Neuronal stem cell (in vitro differentiated cells): ENCODE measurements around the gene METTL26.
A peak's percentile ranks its signal among the peaks of the same experiment; 100 is the strongest.

Experiments used
- DNase-seq: peaks from one replicate; pipeline ENCODE4 v3.0.0-alpha.2; 2013; ENCODE audit warnings: low spot score
- H2AFZ ChIP-seq: one replicate; pipeline ENCODE4 v1.6.1; 2013; ENCODE audit warnings: mild to moderate bottlenecking, low read length, inconsistent platforms
- H2AK5ac ChIP-seq: 2 replicates; pipeline ENCODE4 v1.6.1; 2013; ENCODE audit warnings: low read depth, mild to moderate bottlenecking, inconsistent platforms, low read length, moderate library complexity, mixed read lengths
- H2BK120ac ChIP-seq: 2 replicates; pipeline ENCODE4 v1.6.1; 2013; ENCODE audit warnings: low read depth, mild to moderate bottlenecking, inconsistent platforms, low read length, moderate library complexity, mixed read lengths
- H2BK12ac ChIP-seq: one replicate; pipeline ENCODE4 v1.6.1; 2013; ENCODE audit warnings: low read length, inconsistent platforms
- H2BK15ac ChIP-seq: 2 replicates; pipeline ENCODE4 v1.6.1; 2013; ENCODE audit warnings: mild to moderate bottlenecking, low read length, inconsistent platforms, mixed read lengths
- H2BK5ac ChIP-seq: one replicate; pipeline ENCODE4 v1.6.1; 2013; ENCODE audit warnings: inconsistent platforms, mild to moderate bottlenecking, low read length, moderate library complexity
- H3K14ac ChIP-seq: one replicate; pipeline ENCODE4 v1.6.1; 2013; ENCODE audit warnings: low read length, inconsistent platforms
- H3K18ac ChIP-seq: 2 replicates; pipeline ENCODE4 v1.6.1; 2013; ENCODE audit warnings: low read length, inconsistent platforms
- H3K23ac ChIP-seq: 2 replicates; pipeline ENCODE4 v1.6.1; 2013; ENCODE audit warnings: low read depth, mild to moderate bottlenecking, mixed read lengths, low read length, inconsistent platforms; ENCODE audit not compliant: poor library complexity
- H3K27ac ChIP-seq: replicated peaks from 3 replicates; pipeline ENCODE4 v1.5.1; 2013; ENCODE audit warnings: low read length, inconsistent platforms
- H3K27me3 ChIP-seq, 3 experiments: 2 replicates each; pipeline ENCODE4 v1.6.1; 2013; ENCODE audit warnings: low read length in 3 of 3, mild to moderate bottlenecking in 2 of 3, inconsistent platforms in 1 of 3, low read depth in 1 of 3, mixed read lengths in 1 of 3, moderate library complexity in 1 of 3; ENCODE audit not compliant: control insufficient read depth in 3 of 3, insufficient read depth in 3 of 3
- H3K36me3 ChIP-seq, 2 donors: replicated peaks in 1 of 2; 2 replicates each; pipeline ENCODE4 v1.6.1; 2013; ENCODE audit warnings: low read length in 2 of 2; ENCODE audit not compliant: control insufficient read depth in 2 of 2, insufficient read depth in 2 of 2
- H3K4ac ChIP-seq: 2 replicates; pipeline ENCODE4 v1.6.1; 2013; ENCODE audit warnings: inconsistent platforms, mild to moderate bottlenecking, low read length, moderate library complexity
- H3K4me1 ChIP-seq, 2 donors: 1 replicate in 1 of 2; 2 replicates in 1 of 2; pipeline ENCODE4 v1.6.1; 2013; ENCODE audit warnings: low read length in 2 of 2, low read depth in 1 of 2; ENCODE audit not compliant: control insufficient read depth in 2 of 2, insufficient read depth in 1 of 2
- H3K4me2 ChIP-seq: one replicate; pipeline ENCODE4 v1.6.1; 2013; ENCODE audit warnings: mild to moderate bottlenecking, low read length, inconsistent platforms; ENCODE audit not compliant: insufficient read depth, poor library complexity, severe bottlenecking
- H3K4me3 ChIP-seq, 2 donors: 2 replicates each; pipeline ENCODE4 v1.5.1; 2013; ENCODE audit warnings: low read length in 2 of 2, mild to moderate bottlenecking in 2 of 2, inconsistent platforms in 1 of 2, moderate library complexity in 1 of 2
- H3K79me1 ChIP-seq: one replicate; pipeline ENCODE4 v1.6.1; 2013; ENCODE audit warnings: low read depth, mild to moderate bottlenecking, inconsistent platforms, low read length, moderate library complexity
- H3K9ac ChIP-seq: one replicate; pipeline ENCODE4 v1.6.1; 2013; ENCODE audit warnings: mild to moderate bottlenecking, low read depth, low read length, inconsistent platforms; ENCODE audit not compliant: poor library complexity
- H3K9me3 ChIP-seq, 2 donors: replicated peaks in 1 of 2; 2 replicates each; pipeline versions ENCODE3 to v1.6.1; 2013; ENCODE audit warnings: low read length in 2 of 2, mild to moderate bottlenecking in 2 of 2, inconsistent platforms in 1 of 2, low read depth in 1 of 2, mixed read lengths in 1 of 2, moderate library complexity in 1 of 2; ENCODE audit not compliant: control insufficient read depth in 2 of 2, insufficient read depth in 1 of 2
- H4K8ac ChIP-seq: one replicate; pipeline ENCODE4 v1.6.1; 2013; ENCODE audit warnings: low read depth, mild to moderate bottlenecking, inconsistent platforms, low read length, moderate library complexity
- H4K91ac ChIP-seq: one replicate; pipeline ENCODE4 v1.6.1; 2013; ENCODE audit warnings: low read length, low read depth, mild to moderate bottlenecking, inconsistent platforms; ENCODE audit not compliant: poor library complexity
- WGBS, 2 donors: extraction: QIAGEN DNeasy Blood & Tissue Kit; methylation state at CpG; one replicate each; pipeline ENCODE4 v1.1.7; 2013; ENCODE audit warnings: missing lambda C conversion rate in 2 of 2, mixed read lengths in 1 of 2; ENCODE audit not compliant: insufficient read length in 2 of 2, insufficient replicate concordance in 1 of 2; ENCODE audit errors: extremely low coverage in 2 of 2; 5-methylcytosine and 5-hydroxymethylcytosine counted together

METTL26 gene

DNA sequence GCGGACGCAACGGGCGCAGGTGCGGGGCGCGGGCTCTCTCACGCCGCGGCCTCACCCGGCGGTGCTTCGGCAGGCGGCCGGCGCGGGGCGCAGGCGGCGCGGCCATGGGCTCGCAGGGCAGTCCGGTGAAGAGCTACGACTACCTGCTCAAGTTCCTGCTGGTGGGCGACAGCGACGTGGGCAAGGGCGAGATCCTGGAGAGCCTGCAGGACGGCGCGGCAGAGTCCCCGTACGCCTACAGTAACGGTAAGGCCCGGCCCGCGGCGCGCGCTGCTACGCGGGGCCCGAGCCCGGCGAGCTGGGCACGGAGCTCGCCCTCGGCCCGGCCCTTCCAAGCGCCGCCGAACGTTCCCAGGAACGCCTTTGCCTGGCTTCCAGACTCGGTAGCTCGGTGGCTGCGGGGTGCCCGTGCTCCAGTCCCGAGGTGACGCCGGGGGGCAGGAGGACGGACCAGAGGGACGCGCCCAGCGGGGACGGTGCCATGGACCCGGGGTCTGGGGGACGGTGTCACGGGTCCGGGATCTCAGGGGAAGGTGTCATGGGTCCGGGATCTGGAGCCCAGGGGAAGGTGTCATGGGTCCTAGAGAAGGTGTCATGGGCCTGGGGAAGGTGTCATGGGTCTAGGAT is 45.8 kb downstream of the METTL26 start:
- Histone ChIP-seq H3K4me2 (peak overlapping the region; percentile 96), H3K27me3 (peaks cover 0 to 12% (median 0%) of the 10 kb centered on the region in 3 experiments), H3K4me3 (peak overlapping the region; percentile 79 to 98), H3K23ac (peak overlapping the region; percentile 93), H3K9ac (peak overlapping the region; percentile 100), H3K27ac (peak overlapping the region; percentile 22), H3K18ac (peak overlapping the region; percentile 91), H2AK5ac (peak overlapping the region; percentile 82), H2BK15ac (peak overlapping the region; percentile 72), H3K4me1 (peaks cover 9 to 16% of the 10 kb centered on the region in 2 donors), H2BK5ac (peak overlapping the region; percentile 99), H4K91ac (no peak overlapping the region), H2AFZ (peak overlapping the region; percentile 77), H3K4ac (peak overlapping the region; percentile 66), H2BK120ac (no peak overlapping the region), H3K79me1 (peaks cover 25% of the 10 kb centered on the region), H2BK12ac (peak overlapping the region; percentile 50), H3K36me3 (peaks cover 3 to 22% of the 10 kb centered on the region in 2 donors), H3K9me3 (no peaks in the 10 kb centered on the region), H4K8ac (no peak overlapping the region), H3K14ac (peak overlapping the region; percentile 84)
- no CpG with 5 or more reads among the region's 71 CpGs for WGBS, 2 donors
- DNase-seq: no peak

GRCh38 chr16:589658-590187 is 46.4 kb downstream of the METTL26 start, which contains the start of gene RAB40C:
Gene RAB40C, plus strand, starts transcription at chr16:590066. Its CDS starts 226 bp downstream, at chr16:590292.
- Histone ChIP-seq H4K8ac (peak within 1 kb of the TSS; percentile 92), H3K4me1 (peaks cover 9 to 16% of the 10 kb centered on the region in 2 donors), H3K36me3 (peaks cover 3 to 21% of the 10 kb centered on the region in 2 donors), H2BK15ac (peak within 1 kb of the TSS; percentile 83), H3K23ac (peak within 1 kb of the TSS; percentile 99), H3K14ac (peak within 1 kb of the TSS; percentile 98), H2AK5ac (peak within 1 kb of the TSS; percentile 92), H3K27me3 (peaks cover 0 to 13% (median 0%) of the 10 kb centered on the region in 3 experiments), H3K79me1 (peaks cover 25% of the 10 kb centered on the region), H3K4ac (peak within 1 kb of the TSS; percentile 66), H4K91ac (no peak within 1 kb of the TSS), H2BK5ac (peak within 1 kb of the TSS; percentile 99), H3K9me3 (no peaks in the 10 kb centered on the region), H3K9ac (peak within 1 kb of the TSS; percentile 100), H2AFZ (peak within 1 kb of the TSS; percentile 100), H3K4me2 (peak within 1 kb of the TSS; percentile 100), H2BK120ac (peak within 1 kb of the TSS; percentile 100), H3K27ac (peak within 1 kb of the TSS; percentile 96), H3K18ac (peak within 1 kb of the TSS; percentile 100), H3K4me3 (peak within 1 kb of the TSS; percentile 79 to 99), H2BK12ac (peak within 1 kb of the TSS; percentile 94)
- DNase-seq: peak; percentile 98
- WGBS, 2 donors: no CpG with 5 or more reads among the region's 67 CpGs

GRCh38 chr16:588889-589657 is 47.0 kb downstream of the METTL26 start:
- Histone ChIP-seq H3K27ac (peak overlapping the region; percentile 96), H3K9me3 (no peaks in the 10 kb centered on the region), H3K36me3 (peaks cover 3 to 16% of the 10 kb centered on the region in 2 donors), H3K23ac (peak overlapping the region; percentile 99), H3K4me1 (peaks cover 12 to 16% of the 10 kb centered on the region in 2 donors), H2BK15ac (peak overlapping the region; percentile 83), H4K91ac (no peak overlapping the region), H3K9ac (peak overlapping the region; percentile 100), H3K14ac (peak overlapping the region; percentile 98), H3K27me3 (peaks cover 0 to 17% (median 0%) of the 10 kb centered on the region in 3 experiments), H2BK120ac (peak overlapping the region; percentile 100), H3K18ac (peak overlapping the region; percentile 100), H2BK5ac (peak overlapping the region; percentile 99), H3K79me1 (peaks cover 25% of the 10 kb centered on the region), H4K8ac (peak overlapping the region; percentile 92), H3K4ac (peak overlapping the region; percentile 95), H3K4me3 (peak overlapping the region; percentile 79 to 99), H2BK12ac (peak overlapping the region; percentile 94), H2AK5ac (peak overlapping the region; percentile 92), H2AFZ (peak overlapping the region; percentile 100), H3K4me2 (peak overlapping the region; percentile 100)
- no CpG with 5 or more reads among the region's 107 CpGs for WGBS, 2 donors
- peak; percentile 99 for DNase-seq
